OCI-LY1 (cell line): ENCODE measurements around the gene VCAM1.

Experiments
- H2AFZ ChIP-seq: fragments of 200-600 bp; sonication (generic), shearing (Covaris generic); 2 replicates; pipeline ENCODE4 v1.6.0; 2014; ENCODE audit warnings: antibody characterized with exemption, mild to moderate bottlenecking, low read length
- H3F3A ChIP-seq: fragments of 200-600 bp; sonication (generic), shearing (Covaris generic); 2 replicates; pipeline ENCODE4 v1.6.0; 2014; ENCODE audit warnings: mild to moderate bottlenecking, antibody characterized with exemption, low read length, moderate library complexity; ENCODE audit not compliant: insufficient read depth
- H3K27ac ChIP-seq: fragments of 200-600 bp; sonication (generic); 2 replicates; pipeline ENCODE4 v1.5.1; 2014; ENCODE audit warnings: low read length, mixed run types, mild to moderate bottlenecking, low read depth; ENCODE audit not compliant: poor library complexity, severe bottlenecking
- H3K27me3 ChIP-seq: fragments of 200-600 bp; sonication (generic); 2 replicates; pipeline ENCODE4 v1.6.0; 2014; ENCODE audit warnings: antibody characterized with exemption, mild to moderate bottlenecking, low read length, moderate library complexity; ENCODE audit not compliant: insufficient read depth
- H3K36me3 ChIP-seq: fragments of 200-600 bp; sonication (generic); 2 replicates; pipeline ENCODE4 v1.6.1; 2014; ENCODE audit warnings: mild to moderate bottlenecking, antibody characterized with exemption, low read length, moderate library complexity, mixed read lengths; ENCODE audit not compliant: insufficient read depth
- H3K4me1 ChIP-seq: fragments of 200-600 bp; sonication (generic); 2 replicates; pipeline ENCODE4 v1.5.1; 2014; ENCODE audit warnings: mild to moderate bottlenecking, low read length, moderate library complexity; ENCODE audit not compliant: insufficient read depth, severe bottlenecking
- H3K4me2 ChIP-seq: fragments of 200-600 bp; sonication (generic), shearing (Covaris generic); 2 replicates; pipeline ENCODE4 v1.6.1; 2014; ENCODE audit warnings: low read length
- H3K4me3 ChIP-seq: fragments of 200-600 bp; sonication (generic); 2 replicates; pipeline ENCODE4 v1.5.1; 2014; ENCODE audit warnings: low read length, low read depth, mild to moderate bottlenecking, mixed read lengths; ENCODE audit not compliant: poor library complexity, severe bottlenecking
- H3K79me2 ChIP-seq: fragments of 200-600 bp; shearing (Covaris generic); 2 replicates; pipeline ENCODE4 v1.6.1; 2016; ENCODE audit warnings: mixed run types, low read length, mixed read lengths; ENCODE audit not compliant: insufficient read depth
- H3K9ac ChIP-seq: fragments of 200-600 bp; sonication (generic), shearing (Covaris generic); 2 replicates; pipeline ENCODE4 v1.6.1; 2014; ENCODE audit warnings: mild to moderate bottlenecking, low read length, mixed read lengths
- H3K9me2 ChIP-seq: fragments of 200-600 bp; sonication (generic), shearing (Covaris generic); 2 replicates; pipeline ENCODE4 v1.6.1; 2014; ENCODE audit warnings: low read depth, mild to moderate bottlenecking, low read length, mixed read lengths
- H3K9me3 ChIP-seq: fragments of 200-600 bp; shearing (Covaris generic); 2 replicates; pipeline ENCODE4 v1.6.1; 2014; ENCODE audit warnings: low read length, mixed read lengths
- H4K20me1 ChIP-seq: fragments of 200-600 bp; sonication (generic), shearing (Covaris generic); 2 replicates; pipeline ENCODE4 v1.6.0; 2016; ENCODE audit warnings: mild to moderate bottlenecking, low read length; ENCODE audit not compliant: insufficient read depth
- EZH2 ChIP-seq: fragments of 200-600 bp; sonication (generic), shearing (Covaris generic); IDR thresholded peaks from 2 replicates; pipeline ENCODE4 v1.8.0; 2017; ENCODE audit warnings: borderline replicate concordance, mixed run types, mild to moderate bottlenecking, antibody characterized with exemption, low read length, moderate library complexity, mixed read lengths
- TF ChIP-seq, protein P1 (sequence below): fragments of 200-600 bp; sonication (generic), shearing (Covaris generic); IDR thresholded peaks from 2 replicates; pipeline ENCODE4 v1.5.1; 2017; ENCODE audit warnings: mild to moderate bottlenecking, antibody characterized with exemption, low read length, moderate library complexity, mixed read lengths

VCAM1 gene

DNA sequence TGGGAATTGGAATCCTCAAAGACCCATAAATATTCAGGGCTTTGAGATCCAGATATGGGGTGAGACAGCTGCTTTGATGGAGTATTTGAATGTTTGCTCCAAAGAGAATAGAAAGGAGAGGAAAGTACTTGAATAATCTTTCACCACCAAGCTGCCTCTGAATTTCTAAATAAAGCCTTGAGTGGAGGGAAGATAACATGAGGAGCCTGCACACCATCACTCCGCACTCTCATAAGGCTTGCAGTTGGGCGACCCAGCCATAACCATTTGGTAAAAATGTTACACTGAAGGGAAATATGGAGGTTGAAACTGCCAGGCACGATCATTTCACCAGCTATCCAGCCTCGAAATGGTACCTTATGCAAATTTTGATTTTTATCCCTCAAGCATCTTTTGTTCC, 38.4 kb downstream of the VCAM1 start:
- Histone ChIP-seq H3K4me2 (no peak overlapping the region), H4K20me1 (no peaks in the 10 kb centered on the region), H3K4me3 (no peak overlapping the region), H3K4me1 (no peaks in the 10 kb centered on the region), H3F3A (no peaks in the 10 kb centered on the region), H3K27me3 (no peaks in the 10 kb centered on the region), H3K9me3 (no peaks in the 10 kb centered on the region), H3K9ac (no peak overlapping the region), H3K27ac (no peak overlapping the region), H3K36me3 (no peaks in the 10 kb centered on the region), H3K79me2 (no peaks in the 10 kb centered on the region), H2AFZ (no peak overlapping the region), H3K9me2 (no peaks in the 10 kb centered on the region)
- TF ChIP-seq EZH2, result no peak
- TF ChIP-seq, protein P1, sequence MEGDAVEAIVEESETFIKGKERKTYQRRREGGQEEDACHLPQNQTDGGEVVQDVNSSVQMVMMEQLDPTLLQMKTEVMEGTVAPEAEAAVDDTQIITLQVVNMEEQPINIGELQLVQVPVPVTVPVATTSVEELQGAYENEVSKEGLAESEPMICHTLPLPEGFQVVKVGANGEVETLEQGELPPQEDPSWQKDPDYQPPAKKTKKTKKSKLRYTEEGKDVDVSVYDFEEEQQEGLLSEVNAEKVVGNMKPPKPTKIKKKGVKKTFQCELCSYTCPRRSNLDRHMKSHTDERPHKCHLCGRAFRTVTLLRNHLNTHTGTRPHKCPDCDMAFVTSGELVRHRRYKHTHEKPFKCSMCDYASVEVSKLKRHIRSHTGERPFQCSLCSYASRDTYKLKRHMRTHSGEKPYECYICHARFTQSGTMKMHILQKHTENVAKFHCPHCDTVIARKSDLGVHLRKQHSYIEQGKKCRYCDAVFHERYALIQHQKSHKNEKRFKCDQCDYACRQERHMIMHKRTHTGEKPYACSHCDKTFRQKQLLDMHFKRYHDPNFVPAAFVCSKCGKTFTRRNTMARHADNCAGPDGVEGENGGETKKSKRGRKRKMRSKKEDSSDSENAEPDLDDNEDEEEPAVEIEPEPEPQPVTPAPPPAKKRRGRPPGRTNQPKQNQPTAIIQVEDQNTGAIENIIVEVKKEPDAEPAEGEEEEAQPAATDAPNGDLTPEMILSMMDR, result no peak

DNA sequence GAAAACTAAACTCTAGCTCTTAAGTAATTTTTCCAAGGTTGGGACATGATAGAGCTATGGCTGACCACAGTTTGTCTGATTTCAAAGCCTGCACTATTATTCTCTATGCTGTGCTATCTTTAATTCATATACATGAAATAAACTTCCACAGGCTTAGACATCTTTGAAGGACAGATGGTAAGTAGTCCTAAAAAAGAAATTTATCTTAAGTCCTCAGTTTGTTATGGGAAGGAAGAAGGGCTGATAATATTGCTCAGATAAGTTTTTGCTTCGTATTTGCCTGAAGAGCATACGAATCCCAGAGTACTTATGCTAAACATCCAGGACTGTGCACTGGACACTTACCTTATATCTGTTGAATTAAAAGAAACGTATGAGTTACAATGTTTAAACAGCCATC, 39.6 kb downstream of the VCAM1 start:
- no peak overlapping the region for H3K9ac ChIP-seq
- H3K4me1 ChIP-seq, result no peaks in the 10 kb centered on the region
- H4K20me1 ChIP-seq, result no peaks in the 10 kb centered on the region
- H3K9me3 ChIP-seq, result no peaks in the 10 kb centered on the region
- H2AFZ ChIP-seq, result no peak overlapping the region
- H3K27me3 ChIP-seq, result no peaks in the 10 kb centered on the region
- H3K36me3 ChIP-seq, result no peaks in the 10 kb centered on the region
- no peaks in the 10 kb centered on the region for H3K79me2 ChIP-seq
- H3K9me2 ChIP-seq, result no peaks in the 10 kb centered on the region
- H3F3A ChIP-seq, result no peaks in the 10 kb centered on the region
- H3K27ac ChIP-seq, result no peak overlapping the region
- H3K4me2 ChIP-seq, result no peak overlapping the region
- H3K4me3 ChIP-seq, result no peak overlapping the region
- TF ChIP-seq, protein P1, result no peak
- no peak for TF ChIP-seq EZH2

DNA sequence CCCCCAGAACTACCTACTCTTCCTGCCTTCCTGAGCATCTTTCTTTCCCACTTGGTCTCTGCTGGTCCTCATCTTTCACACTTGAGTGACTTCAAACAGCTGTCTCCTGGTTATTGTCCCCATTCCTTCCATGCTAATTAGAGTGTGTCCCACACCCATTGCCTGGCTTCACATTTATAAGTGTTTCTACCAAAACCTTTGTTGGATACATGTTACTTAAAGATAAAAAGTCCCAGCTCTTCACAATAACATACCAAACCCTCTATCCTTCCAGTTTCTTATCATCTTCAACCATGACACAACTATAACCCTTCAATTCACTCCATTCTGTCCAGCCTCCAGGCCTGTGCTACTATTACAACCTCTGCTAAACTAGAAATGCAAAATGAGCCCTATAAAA, 41.0 kb downstream of the VCAM1 start:
- H3K27me3 ChIP-seq, result no peaks in the 10 kb centered on the region
- H3F3A ChIP-seq, result no peaks in the 10 kb centered on the region
- no peaks in the 10 kb centered on the region for H3K4me1 ChIP-seq
- H3K9me2 ChIP-seq, result no peaks in the 10 kb centered on the region
- TF ChIP-seq, protein P1, result no peak
- no peak overlapping the region for H3K4me2 ChIP-seq
- H2AFZ ChIP-seq, result no peak overlapping the region
- no peak overlapping the region for H3K4me3 ChIP-seq
- H3K9me3 ChIP-seq, result no peaks in the 10 kb centered on the region
- no peaks in the 10 kb centered on the region for H3K36me3 ChIP-seq
- no peak overlapping the region for H3K9ac ChIP-seq
- H3K27ac ChIP-seq, result no peak overlapping the region
- H4K20me1 ChIP-seq, result no peaks in the 10 kb centered on the region
- no peaks in the 10 kb centered on the region for H3K79me2 ChIP-seq
